Natural killer cell (primary cell): ENCODE data around the gene LAMP5. TPM values are rescaled to one million over a fixed set of nuclear protein-coding genes. Genes with fewer than 3 reads are reported as not detected.

Experiments
- ATAC-seq, 3 donors: fragments of 150-1000 bp in 2 of 3; fragments of 200-7000 bp in 1 of 3; cut with Tn5 transposase; 1 replicate in 1 of 3; 2 replicates in 2 of 3; pipeline ENCODE4 v1.10.0; 2021; ENCODE audit warnings: mild to moderate bottlenecking in 2 of 3, moderate library complexity in 2 of 3
- DNase-seq, 2 donors: peaks; one replicate each; pipeline versions ENCODE4 v3.0.0 to v3.0.0-alpha.2; 2013 to 2021; ENCODE audit warnings: mixed read lengths in 1 of 2
- H3K27ac ChIP-seq: one replicate; pipeline ENCODE4 v1.5.1; 2013; ENCODE audit warnings: mild to moderate bottlenecking, low read length
- H3K27me3 ChIP-seq: one replicate; pipeline ENCODE4 v1.6.1; 2013; ENCODE audit warnings: low read length; ENCODE audit not compliant: control insufficient read depth, insufficient read depth
- H3K36me3 ChIP-seq: one replicate; pipeline ENCODE4 v1.6.1; 2013; ENCODE audit warnings: low read length; ENCODE audit not compliant: control insufficient read depth, insufficient read depth
- H3K4me1 ChIP-seq: one replicate; pipeline ENCODE4 v1.6.1; 2013; ENCODE audit warnings: low read length; ENCODE audit not compliant: control insufficient read depth, insufficient read depth
- H3K4me3 ChIP-seq: one replicate; pipeline ENCODE4 v1.5.1; 2013; ENCODE audit warnings: low read length
- H3K9me3 ChIP-seq: one replicate; pipeline ENCODE4 v1.6.1; 2013; ENCODE audit warnings: low read length; ENCODE audit not compliant: control insufficient read depth, insufficient read depth
- H3K27ac Mint-ChIP-seq, 2 donors: one replicate each; pipeline ENCODE4 v1.8.0; 2022; ENCODE audit warnings: mild to moderate bottlenecking in 2 of 2, mixed read lengths in 2 of 2, moderate library complexity in 1 of 2
- H3K27me3 Mint-ChIP-seq, 2 donors: one replicate each; pipeline ENCODE4 v1.8.0; 2022; ENCODE audit warnings: low read depth in 2 of 2, mixed read lengths in 2 of 2
- H3K36me3 Mint-ChIP-seq: one replicate; pipeline ENCODE4 v1.8.0; 2022; ENCODE audit warnings: mixed read lengths
- H3K4me1 Mint-ChIP-seq, 2 donors: one replicate each; pipeline ENCODE4 v1.8.0; 2022; ENCODE audit warnings: mixed read lengths in 2 of 2
- H3K4me3 Mint-ChIP-seq: one replicate; pipeline ENCODE4 v1.8.0; 2022; ENCODE audit warnings: mild to moderate bottlenecking, moderate library complexity, mixed read lengths
- H3K9me3 Mint-ChIP-seq, 2 donors: one replicate each; pipeline ENCODE4 v1.8.0; 2022; ENCODE audit warnings: mixed read lengths in 2 of 2
- WGBS: methylation state at CpG from one replicate; pipeline ENCODE4 v1.1.7; 2013; ENCODE audit warnings: missing lambda C conversion rate; ENCODE audit not compliant: insufficient coverage; 5-methylcytosine and 5-hydroxymethylcytosine counted together
- intact Hi-C: fragments of 100-400 bp; cut with micrococcal nuclease; formaldehyde crosslinking; loops from one replicate; pipeline ENCODE4 v1.14.2; 2022
- total RNA-seq, 4 donors: library from RNA; stranded (reverse); fragments of 120-200 nt in 1 of 4; gene quantifications; one replicate each; pipeline versions ENCODE4 v1.2.3 to v1.2.4, GENCODE V29; 2013 to 2022
- TF ChIP-seq, protein P1 (sequence below): fragments of 200-600 bp; IDR thresholded peaks from one replicate; pipeline ENCODE4 v1.8.0; 2022; ENCODE audit warnings: antibody characterized with exemption

LAMP5 gene
- total RNA-seq, 3 donors from 2014 or later (not counting 1 experiment from before 2014, with no cell fraction given): 0.23 TPM; not detected in 2

DNA sequence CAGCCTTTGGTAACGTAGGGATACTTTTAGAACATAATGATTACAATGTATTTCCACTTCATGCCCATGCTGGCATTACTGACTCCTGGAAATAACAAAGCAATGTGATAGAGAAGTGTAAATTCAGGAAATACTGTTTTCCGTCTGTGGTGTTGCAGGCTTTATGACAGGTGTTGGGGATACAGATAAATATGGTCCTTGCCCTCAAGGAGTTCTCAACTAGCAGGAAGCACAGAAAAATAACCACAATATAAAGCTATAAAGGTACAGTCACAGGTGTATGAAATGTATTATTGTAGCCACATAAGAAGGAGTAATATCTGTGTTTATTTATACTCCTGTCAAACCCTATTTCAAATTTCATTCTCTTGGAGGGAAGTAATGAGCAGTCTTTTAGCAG is 12.9 kb upstream of the LAMP5 start:
- Histone ChIP-seq H3K27me3 (peaks cover 4% of the 10 kb centered on the region), H3K9me3 (no peaks in the 10 kb centered on the region), H3K4me1 (peaks cover 6% of the 10 kb centered on the region), H3K36me3 (no peaks in the 10 kb centered on the region), H3K4me3 (no peak overlapping the region), H3K27ac (no peak overlapping the region)
- Mint-ChIP-seq H3K27me3 (peaks cover 0 to 9% of the 10 kb centered on the region in 2 donors), H3K4me3 (no peak overlapping the region), H3K9me3 (peaks cover 0 to 3% of the 10 kb centered on the region in 2 donors), H3K4me1 (no peaks in the 10 kb centered on the region), H3K27ac (no peak overlapping the region), H3K36me3 (no peaks in the 10 kb centered on the region)
- no peak for DNase-seq
- ATAC-seq: no peak
- TF ChIP-seq, protein P1, sequence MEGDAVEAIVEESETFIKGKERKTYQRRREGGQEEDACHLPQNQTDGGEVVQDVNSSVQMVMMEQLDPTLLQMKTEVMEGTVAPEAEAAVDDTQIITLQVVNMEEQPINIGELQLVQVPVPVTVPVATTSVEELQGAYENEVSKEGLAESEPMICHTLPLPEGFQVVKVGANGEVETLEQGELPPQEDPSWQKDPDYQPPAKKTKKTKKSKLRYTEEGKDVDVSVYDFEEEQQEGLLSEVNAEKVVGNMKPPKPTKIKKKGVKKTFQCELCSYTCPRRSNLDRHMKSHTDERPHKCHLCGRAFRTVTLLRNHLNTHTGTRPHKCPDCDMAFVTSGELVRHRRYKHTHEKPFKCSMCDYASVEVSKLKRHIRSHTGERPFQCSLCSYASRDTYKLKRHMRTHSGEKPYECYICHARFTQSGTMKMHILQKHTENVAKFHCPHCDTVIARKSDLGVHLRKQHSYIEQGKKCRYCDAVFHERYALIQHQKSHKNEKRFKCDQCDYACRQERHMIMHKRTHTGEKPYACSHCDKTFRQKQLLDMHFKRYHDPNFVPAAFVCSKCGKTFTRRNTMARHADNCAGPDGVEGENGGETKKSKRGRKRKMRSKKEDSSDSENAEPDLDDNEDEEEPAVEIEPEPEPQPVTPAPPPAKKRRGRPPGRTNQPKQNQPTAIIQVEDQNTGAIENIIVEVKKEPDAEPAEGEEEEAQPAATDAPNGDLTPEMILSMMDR: no peak
- WGBS: 70% methylated on average over 1 of the region's 2 CpGs
- intact Hi-C loops: no loop called here

DNA sequence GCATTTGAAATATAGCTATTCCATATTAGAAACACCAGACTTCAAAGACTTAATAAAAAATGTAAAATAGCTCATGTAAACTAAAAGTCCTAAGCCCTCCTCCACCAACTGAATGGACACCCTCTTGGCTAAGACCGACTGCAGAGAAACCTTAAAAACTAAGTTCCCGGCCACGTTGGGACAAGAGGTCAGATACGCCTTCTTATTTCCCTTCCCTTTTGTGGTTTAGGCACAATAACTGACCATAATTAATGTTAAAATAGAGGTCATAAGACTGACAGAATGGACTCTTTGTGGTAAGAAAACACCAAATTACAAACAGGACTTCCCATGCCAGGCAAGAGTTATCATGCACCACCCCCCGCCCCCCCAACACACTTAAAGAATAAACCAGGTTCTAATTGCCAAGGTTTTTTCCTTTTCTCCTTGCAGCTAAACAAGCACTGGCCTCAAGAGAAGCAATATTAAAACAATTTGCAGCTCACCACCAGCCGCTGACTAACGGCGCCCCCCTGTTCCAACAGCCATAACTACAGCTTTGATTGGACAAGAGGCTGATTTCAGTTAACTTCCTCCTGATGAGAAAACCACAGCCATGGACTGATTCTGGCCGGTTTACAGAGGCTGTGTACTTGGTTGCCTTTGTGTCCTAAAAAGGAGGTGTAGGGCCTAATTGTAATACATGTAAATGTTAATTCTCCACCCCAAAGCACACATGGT is 10.7 kb upstream of the LAMP5 start:
- ATAC-seq: no peak
- peaks cover 25% of the 10 kb centered on the region for H3K4me1 ChIP-seq

GRCh38 chr20:9506280-9506821 is 8.0 kb upstream of the LAMP5 start:
- Histone ChIP-seq H3K4me1 (peaks cover 24% of the 10 kb centered on the region), H3K27me3 (peaks cover 23% of the 10 kb centered on the region), H3K36me3 (no peaks in the 10 kb centered on the region), H3K4me3 (no peak overlapping the region), H3K9me3 (no peaks in the 10 kb centered on the region), H3K27ac (no peak overlapping the region)
- H3K36me3 Mint-ChIP-seq: no peaks in the 10 kb centered on the region
- 11% methylated on average over 34 of the region's 34 CpGs for WGBS
- H3K27me3 Mint-ChIP-seq: peaks cover 23 to 28% of the 10 kb centered on the region in 2 donors
- peaks cover 0 to 3% of the 10 kb centered on the region in 2 donors for H3K9me3 Mint-ChIP-seq
- intact Hi-C loops: no loop called here
- H3K4me1 Mint-ChIP-seq: no peaks in the 10 kb centered on the region
- no peak overlapping the region for H3K27ac Mint-ChIP-seq
- DNase-seq (no peak), ATAC-seq (no peak)
- H3K4me3 Mint-ChIP-seq: no peak overlapping the region
- TF ChIP-seq, protein P1: no peak

More for the DNA sequence above, 10.7 kb upstream of the LAMP5 start:
- no peaks in the 10 kb centered on the region for H3K4me1 Mint-ChIP-seq
- H3K36me3 Mint-ChIP-seq: no peaks in the 10 kb centered on the region
- no peak for DNase-seq
- no peak overlapping the region for H3K27ac Mint-ChIP-seq
- intact Hi-C loops: no loop called here
- TF ChIP-seq, protein P1: no peak
- H3K27me3 Mint-ChIP-seq: peaks cover 8 to 16% of the 10 kb centered on the region in 2 donors
- peaks cover 19% of the 10 kb centered on the region for H3K27me3 ChIP-seq
- 28% methylated on average over 9 of the region's 9 CpGs for whole genome bisulfite sequencing
- no peak overlapping the region for H3K4me3 Mint-ChIP-seq
- H3K4me3 ChIP-seq: no peak overlapping the region
- no peaks in the 10 kb centered on the region for H3K36me3 ChIP-seq
- no peak overlapping the region for H3K27ac ChIP-seq
- no peaks in the 10 kb centered on the region for H3K9me3 ChIP-seq
- peaks cover 0 to 3% of the 10 kb centered on the region in 2 donors for H3K9me3 Mint-ChIP-seq
